Measurements from ENCODE around the gene TBX6. TPM values are rescaled to one million over a fixed set of nuclear protein-coding genes. Genes with fewer than 3 reads are reported as not detected.
A peak's percentile ranks its signal among the peaks of the same experiment; 100 is the strongest.

TBX6 gene
- total and polyA plus RNA-seq, 11 donors, result 0.26 to 0.95 (median 0.72) TPM; not detected in 1

GRCh38 chr16:30077656-30078055 is 14.1 kb downstream of the TBX6 start:
- DNase-seq (peak in 1 of 5 donors; percentile 40), ATAC-seq (no peak)
- no peak overlapping the region for H3K27ac ChIP-seq
- no peaks in the 10 kb centered on the region for H3K9me3 ChIP-seq
- H3K36me3 ChIP-seq, result peaks cover 0 to 70% (median 56%) of the 10 kb centered on the region in 9 donors
- peak overlapping the region in 1 of 12 donors; percentile 95 for H3K4me3 ChIP-seq
- no peaks in the 10 kb centered on the region for H3K27me3 ChIP-seq
- 62 to 78% (median 64%) methylated on average over 6 of the region's 6 CpGs for WGBS, 4 donors
- intact Hi-C loops (cut with DNase I), result loop anchor here in 1 of 10 donors (2.0 kb wide), 1 partner anchor 13 kb away; the partner anchor contains the start of gene TBX6
- TF ChIP-seq POLR2A (IDR thresholded peaks at IDR 0.05), result no peak
- TF ChIP-seq CTCF (IDR thresholded peaks at IDR 0.05), result no peak
- peaks cover 0 to 51% (median 30%) of the 10 kb centered on the region in 12 donors for H3K4me1 ChIP-seq

GRCh38 chr16:30076276-30076791 is 15.4 kb downstream of the TBX6 start:
- 2 to 6% (median 3%) methylated on average over 16 to 33 of the region's 33 CpGs for WGBS, 4 donors
- ATAC-seq, result peak in 2 of 4 donors; percentile 30 to 40
- Histone ChIP-seq H3K9me3 (no peaks in the 10 kb centered on the region), H3K27ac (peak overlapping the region; percentile 72 to 97 (median 94)), H3K36me3 (peaks cover 0 to 70% (median 56%) of the 10 kb centered on the region in 9 donors), H3K4me3 (peak overlapping the region; percentile 91 to 100 (median 97)), H3K4me1 (peaks cover 0 to 51% (median 30%) of the 10 kb centered on the region in 12 donors), H3K27me3 (no peaks in the 10 kb centered on the region)
- DNase-seq, result peak in 2 of 5 donors; percentile 30 to 49
- intact Hi-C loops (cut with DNase I), result loop anchor here in 1 of 10 donors (2.0 kb wide), 1 partner anchor 14 kb away; the partner anchor contains the start of gene TBX6
- no peak for TF ChIP-seq POLR2A (IDR thresholded peaks at IDR 0.05)
- TF ChIP-seq CTCF (IDR thresholded peaks at IDR 0.05), result no peak

- intact Hi-C loops (cut with DNase I), result loop anchor here in 1 of 10 donors (2.0 kb wide), 1 partner anchor 15 kb away; the partner anchor contains the start of gene TBX6
- peak; percentile 93 to 96 (median 94) for DNase-seq
- H3K4me3 ChIP-seq, result peak within 1 kb of the TSS; percentile 91 to 100 (median 97)
- peaks cover 0 to 53% (median 32%) of the 10 kb centered on the region in 12 donors for H3K4me1 ChIP-seq
- no peaks in the 10 kb centered on the region for H3K27me3 ChIP-seq
- no peaks in the 10 kb centered on the region for H3K9me3 ChIP-seq
- WGBS, 4 donors, result 1 to 2% (median 2%) methylated on average over 59 to 67 of the region's 67 CpGs
- H3K36me3 ChIP-seq, result peaks cover 0 to 70% (median 56%) of the 10 kb centered on the region in 9 donors
- TF ChIP-seq POLR2A (IDR thresholded peaks at IDR 0.05) (peak in 1 of 2 donors; percentile 76), CTCF (IDR thresholded peaks at IDR 0.05) (peak in 5 of 12 donors; percentile 9 to 42 (median 24))
- H3K27ac ChIP-seq, result peak within 1 kb of the TSS; percentile 72 to 97 (median 94)
- peak; percentile 84 to 96 (median 92) for ATAC-seq
Observed at GRCh38 chr16:30075503-30076275, 16.0 kb downstream of the TBX6 start, which contains the start of gene PPP4C. TSS of gene PPP4C (plus strand) at chr16:30075994. CDS start at chr16:30076378, 384 bp downstream.

GRCh38 chr16:30070490-30070889 is 21.2 kb downstream of the TBX6 start:
- no peaks in the 10 kb centered on the region for H3K9me3 ChIP-seq
- DNase-seq (no peak), ATAC-seq (no peak)
- TF ChIP-seq POLR2A (IDR thresholded peaks at IDR 0.05) (no peak), CTCF (IDR thresholded peaks at IDR 0.05) (no peak)
- peaks cover 0 to 74% (median 67%) of the 10 kb centered on the region in 9 donors for H3K36me3 ChIP-seq
- peaks cover 0 to 59% (median 45%) of the 10 kb centered on the region in 12 donors for H3K4me1 ChIP-seq
- intact Hi-C loops (cut with DNase I), result loop anchor here in 1 of 10 donors (5.0 kb wide), 1 partner anchor 337 kb away; the partner anchor contains the start of gene ZNF771
- peak overlapping the region in 3 of 12 donors; percentile 1 to 90 (median 19) for H3K4me3 ChIP-seq
- H3K27ac ChIP-seq, result peak overlapping the region in 4 of 12 donors; percentile 42 to 100 (median 54)
- no peaks in the 10 kb centered on the region for H3K27me3 ChIP-seq

Measured in heart left ventricle (tissue), 16 donors.